Vagina (tissue), 2 donors: ENCODE results near the gene CCDC33.

Source experiments
- CTCF ChIP-seq, 3 experiments: fragments of 450-650 bp in 2 of 3; fragments of 200-600 bp in 1 of 3; sonication (generic) in 1 of 3; IDR thresholded peaks; one replicate each; pipeline ENCODE4 v1.5.1; 2017 to 2019; ENCODE audit warnings: antibody characterized with exemption in 3 of 3, mild to moderate bottlenecking in 2 of 3, moderate library complexity in 2 of 3
- POLR2A ChIP-seq, 2 donors: fragments of 450-650 bp; IDR thresholded peaks; one replicate each; pipeline ENCODE4 v1.6.1; 2017; ENCODE audit warnings: antibody characterized with exemption in 2 of 2, mild to moderate bottlenecking in 2 of 2, moderate library complexity in 2 of 2
- POLR2AphosphoS5 ChIP-seq, 2 donors: sonication (generic); formaldehyde crosslinking; IDR thresholded peaks; one replicate each; pipeline ENCODE4 v1.9.0; 2017; ENCODE audit warnings: antibody characterized with exemption in 2 of 2, mild to moderate bottlenecking in 2 of 2, low read depth in 1 of 2; ENCODE audit not compliant: insufficient read depth in 1 of 2

GRCh38 chr15:74227968-74228722 lies 8.0 kb upstream of the CCDC33 start:
- TF ChIP-seq POLR2AphosphoS5 (IDR thresholded peaks at IDR 0.05; ENCODE audit: insufficient read depth in 1 of 2, low read depth in 1 of 2): no peak
- TF ChIP-seq CTCF (IDR thresholded peaks at IDR 0.05): no peak
- no peak for TF ChIP-seq POLR2A (IDR thresholded peaks at IDR 0.05)
